ENCODE results near the gene GMPR2. TPM values are rescaled to one million over a fixed set of nuclear protein-coding genes. Genes with fewer than 3 reads are reported as not detected.

GMPR2 gene
- total RNA-seq, 1 donor from 2014 or later: 47.9 TPM

- Mint-ChIP-seq H3K36me3 (ENCODE audit: low read depth) (peaks cover 14% of the 10 kb centered on the region), H3K27me3 (ENCODE audit: low read depth) (no peaks in the 10 kb centered on the region), H3K4me1 (ENCODE audit: low read depth) (peaks cover 16% of the 10 kb centered on the region), H3K9me3 (ENCODE audit: low read depth) (no peaks in the 10 kb centered on the region), H3K27ac (ENCODE audit: unreplicated experiment) (peak overlapping the region; percentile 90), H3K4me3 (ENCODE audit: unreplicated experiment) (peak overlapping the region; percentile 92)
- DNase-seq (ENCODE audit: low spot score): no peak
- TF ChIP-seq CTCF (IDR thresholded peaks at IDR 0.05): no peak
These were observed 37.9 kb downstream of the GMPR2 start for GRCh38 chr14:24270537-24271133.

- TF ChIP-seq CTCF (IDR thresholded peaks at IDR 0.05): peak; percentile 86
- Mint-ChIP-seq H3K9me3 (ENCODE audit: low read depth) (no peaks in the 10 kb centered on the region), H3K27ac (ENCODE audit: unreplicated experiment) (peak within 1 kb of the TSS; percentile 90), H3K4me1 (ENCODE audit: low read depth) (peaks cover 16% of the 10 kb centered on the region), H3K4me3 (ENCODE audit: unreplicated experiment) (peak within 1 kb of the TSS; percentile 92), H3K36me3 (ENCODE audit: low read depth) (peaks cover 12% of the 10 kb centered on the region), H3K27me3 (ENCODE audit: low read depth) (no peaks in the 10 kb centered on the region)
- DNase-seq (ENCODE audit: low spot score): peak; percentile 92
These were observed 38.6 kb downstream of the GMPR2 start, which contains the start of gene RABGGTA for GRCh38 chr14:24271134-24271833. RABGGTA (minus strand) TSS chr14:24271597; CDS start chr14:24271115, 482 bp downstream.

DNA sequence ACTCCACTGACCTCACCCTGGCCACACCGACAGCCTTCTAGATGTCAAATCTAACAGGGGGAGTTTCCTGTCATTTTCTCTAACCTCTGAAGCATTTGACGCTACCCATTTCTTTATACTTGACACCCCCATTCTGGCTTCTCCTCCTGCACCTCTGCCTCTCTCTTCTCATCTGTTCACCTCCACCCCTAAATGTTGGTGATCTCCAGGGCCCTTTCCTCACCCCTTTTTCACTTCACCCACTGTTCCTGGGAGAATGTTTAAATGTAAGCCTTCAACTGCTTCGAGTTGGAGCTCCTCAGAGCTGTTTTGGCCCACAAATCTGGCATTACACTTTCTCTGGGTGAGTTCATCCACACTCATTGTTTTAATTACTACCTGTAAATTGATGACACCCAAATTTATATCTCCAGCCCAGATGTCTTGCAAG lies 39.1 kb downstream of the GMPR2 start:
- Mint-ChIP-seq H3K9me3 (ENCODE audit: low read depth) (no peaks in the 10 kb centered on the region), H3K27me3 (ENCODE audit: low read depth) (no peaks in the 10 kb centered on the region), H3K4me3 (ENCODE audit: unreplicated experiment) (peak overlapping the region; percentile 92), H3K27ac (ENCODE audit: unreplicated experiment) (peak overlapping the region; percentile 73), H3K4me1 (ENCODE audit: low read depth) (peaks cover 16% of the 10 kb centered on the region), H3K36me3 (ENCODE audit: low read depth) (peaks cover 8% of the 10 kb centered on the region)
- no peak for DNase-seq (ENCODE audit: low spot score)
- TF ChIP-seq CTCF (IDR thresholded peaks at IDR 0.05): no peak

DNA sequence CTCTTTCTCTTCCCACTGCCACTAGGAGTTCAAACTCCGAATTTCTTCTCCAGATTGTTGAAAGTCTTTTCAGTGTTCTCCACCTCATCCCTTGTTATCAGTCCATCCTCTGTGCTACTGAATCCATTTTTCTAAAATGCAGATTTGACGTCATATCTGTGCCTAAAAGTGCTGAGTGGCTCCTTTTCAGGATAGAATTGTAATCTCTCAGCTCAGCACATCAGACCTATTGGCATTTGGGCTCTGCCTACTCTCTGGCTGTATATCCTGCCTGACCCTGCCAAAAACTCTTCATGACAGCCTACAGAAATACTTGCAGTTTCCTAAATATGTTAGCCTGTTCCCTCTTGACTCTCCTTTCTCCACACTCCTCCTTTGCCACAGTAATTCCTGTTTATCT lies 39.7 kb downstream of the GMPR2 start:
- peaks cover 16% of the 10 kb centered on the region for H3K4me1 Mint-ChIP-seq (ENCODE audit: low read depth)
- H3K9me3 Mint-ChIP-seq (ENCODE audit: low read depth): no peaks in the 10 kb centered on the region
- no peak for TF ChIP-seq CTCF (IDR thresholded peaks at IDR 0.05)
- DNase-seq (ENCODE audit: low spot score): no peak
- H3K27me3 Mint-ChIP-seq (ENCODE audit: low read depth): no peaks in the 10 kb centered on the region
- H3K4me3 Mint-ChIP-seq (ENCODE audit: unreplicated experiment): peak overlapping the region; percentile 31
- H3K27ac Mint-ChIP-seq (ENCODE audit: unreplicated experiment): no peak overlapping the region
- peaks cover 2% of the 10 kb centered on the region for H3K36me3 Mint-ChIP-seq (ENCODE audit: low read depth)

DNA sequence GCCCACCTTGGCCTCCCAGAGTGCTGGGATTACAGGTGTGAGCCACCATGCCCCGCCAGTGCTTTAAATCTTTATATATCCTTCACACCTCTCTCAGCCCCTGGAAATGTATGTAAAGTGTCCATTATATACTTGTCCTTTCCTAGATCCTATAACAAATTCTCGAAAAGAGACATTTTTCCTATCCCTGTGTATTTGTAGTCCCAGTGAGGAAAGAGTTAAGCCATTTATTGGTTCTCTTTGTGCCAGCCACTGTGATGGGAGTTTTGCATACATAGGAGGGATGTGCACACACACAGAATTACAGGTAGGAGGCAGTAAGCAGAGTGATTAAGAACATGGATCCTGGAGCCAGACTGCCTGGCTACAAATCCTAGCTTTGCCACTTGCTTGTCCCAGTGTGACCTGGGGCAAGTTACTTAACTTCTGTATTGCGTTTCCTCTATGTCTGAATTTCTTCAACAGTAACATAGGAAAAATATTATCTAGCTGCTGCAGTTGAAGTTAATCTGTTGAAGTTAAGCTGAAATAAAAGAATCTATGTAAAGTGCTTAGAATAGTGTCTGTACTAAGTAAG lies 40.8 kb downstream of the GMPR2 start:
- Mint-ChIP-seq H3K36me3 (ENCODE audit: low read depth) (no peaks in the 10 kb centered on the region), H3K4me3 (ENCODE audit: unreplicated experiment) (no peak overlapping the region), H3K27me3 (ENCODE audit: low read depth) (no peaks in the 10 kb centered on the region), H3K4me1 (ENCODE audit: low read depth) (peaks cover 16% of the 10 kb centered on the region), H3K27ac (ENCODE audit: unreplicated experiment) (no peak overlapping the region), H3K9me3 (ENCODE audit: low read depth) (no peaks in the 10 kb centered on the region)
- no peak for TF ChIP-seq CTCF (IDR thresholded peaks at IDR 0.05)
- no peak for DNase-seq (ENCODE audit: low spot score)
